Measurements from ENCODE around the gene RAE1.
"Not testable (repeated sequence)": the region's sequence is repeated elsewhere in the genome, so short reads cannot be mapped to it uniquely, and the experiment has no call there.

RAE1 gene

GRCh38 chr20:57417051-57417689 lies 66.1 kb downstream of the RAE1 start:
- DNase-seq = no peak

GRCh38 chr20:57417830-57418780 lies 67.0 kb downstream of the RAE1 start:
- DNase-seq = no peak

- DNase-seq = not testable (repeated sequence)
Observed at GRCh38 chr20:57419479-57419878, 68.4 kb downstream of the RAE1 start.

- DNase-seq = no peak
Observed at GRCh38 chr20:57420571-57421252, 69.7 kb downstream of the RAE1 start.

GRCh38 chr20:57421253-57422220 lies 70.5 kb downstream of the RAE1 start:
- DNase-seq = no peak

GRCh38 chr20:57422254-57422653 lies 71.2 kb downstream of the RAE1 start:
- no peak for DNase-seq

GRCh38 chr20:57425150-57426013 lies 74.3 kb downstream of the RAE1 start:
- DNase-seq = no peak

- DNase-seq = no peak
Observed at GRCh38 chr20:57426271-57426689, 75.2 kb downstream of the RAE1 start.

- DNase-seq = no peak
Observed at GRCh38 chr20:57426831-57427230, 75.8 kb downstream of the RAE1 start.

GRCh38 chr20:57428324-57429158 lies 77.5 kb downstream of the RAE1 start:
- no peak for DNase-seq
